Brain microvascular endothelial cell (primary cell): Measurements from ENCODE around the gene SORBS1.

Experiments
- DNase-seq: peaks from one replicate; pipeline ENCODE4 v3.0.0-alpha.2; 2020
- H3K27ac ChIP-seq: fragments of 250-450 bp; sonication (Bioruptor Pico); 2 replicates; pipeline ENCODE4 v1.5.1; 2020; ENCODE audit warnings: mild to moderate bottlenecking, moderate library complexity
- H3K27me3 ChIP-seq: fragments of 250-450 bp; sonication (Bioruptor Pico); replicated peaks from 2 replicates; pipeline ENCODE4 v1.5.1; 2020; ENCODE audit warnings: mild to moderate bottlenecking
- H3K36me3 ChIP-seq: fragments of 250-450 bp; sonication (Bioruptor Pico); replicated peaks from 2 replicates; pipeline ENCODE4 v1.5.1; 2020; ENCODE audit warnings: mild to moderate bottlenecking
- H3K4me3 ChIP-seq: 2 replicates; pipeline ENCODE4 v1.5.1; 2011; ENCODE audit warnings: low read depth, mild to moderate bottlenecking, control low read depth, low read length, moderate library complexity
- CTCF ChIP-seq: IDR thresholded peaks from 2 replicates; pipeline ENCODE4 v1.5.1; 2011; ENCODE audit warnings: low read depth, mild to moderate bottlenecking, moderate library complexity, low read length, control low read depth, inconsistent platforms; ENCODE audit errors: missing control alignments
- in situ Hi-C: cut with HindIII; loops from 2 replicates; pipeline ENCODE4 v1.10.0; 2017; ENCODE audit warnings: low sequenced_read_pairs, low pct_ligation_motif_present

The SORBS1 gene

DNA sequence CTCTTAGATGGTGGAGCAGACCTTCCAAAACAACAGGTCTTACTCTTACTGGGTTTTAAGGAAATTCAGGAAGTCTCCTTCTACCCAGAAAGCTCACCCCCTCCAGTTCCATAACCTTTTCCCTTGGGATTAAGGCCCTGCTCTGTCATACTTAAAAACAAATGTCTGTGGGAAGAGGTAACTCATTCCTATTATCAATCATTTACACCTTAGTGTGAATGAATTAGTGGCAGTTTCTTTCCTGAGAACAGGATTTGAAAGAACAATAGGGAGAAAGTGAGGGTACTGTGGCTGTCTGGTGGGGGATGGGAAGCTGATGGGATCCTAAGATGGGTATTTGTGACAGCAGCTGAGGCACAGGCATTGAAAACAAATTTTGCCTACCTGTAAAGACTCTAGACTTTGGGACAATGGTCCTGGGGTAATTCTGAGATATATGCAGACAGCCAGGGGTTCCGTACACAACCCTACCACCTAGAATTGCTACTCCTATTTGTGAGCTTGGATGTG lies 248.1 kb downstream of the SORBS1 start:
- in situ Hi-C loops = no loop called here
- H3K36me3 ChIP-seq = no peaks in the 10 kb centered on the region
- H3K4me3 ChIP-seq = no peak overlapping the region
- DNase-seq = no peak
- no peak for TF ChIP-seq CTCF
- no peaks in the 10 kb centered on the region for H3K27me3 ChIP-seq
- no peak overlapping the region for H3K27ac ChIP-seq

DNA sequence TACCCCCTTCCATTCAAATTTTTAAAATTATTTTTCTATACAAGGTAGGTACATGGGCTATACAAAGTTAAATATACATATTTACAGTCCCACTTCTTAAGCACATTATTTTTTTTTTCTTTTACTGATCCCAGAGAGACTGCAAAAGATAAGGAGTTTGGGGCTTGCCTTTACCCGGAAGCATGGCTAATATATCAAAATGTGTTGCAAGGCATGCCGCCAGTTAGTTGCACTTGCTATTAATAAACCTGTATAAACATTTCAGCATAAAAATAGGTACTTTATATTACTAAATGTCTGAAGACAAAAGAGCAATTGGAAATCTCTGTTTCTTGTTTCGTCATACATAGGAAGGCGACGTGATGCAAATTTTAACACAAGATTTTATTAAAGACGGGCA lies 248.9 kb downstream of the SORBS1 start:
- no peak for TF ChIP-seq CTCF
- Histone ChIP-seq H3K27ac (no peak overlapping the region), H3K27me3 (no peaks in the 10 kb centered on the region), H3K36me3 (no peaks in the 10 kb centered on the region), H3K4me3 (no peak overlapping the region)
- no peak for DNase-seq
- in situ Hi-C loops = no loop called here

- H3K4me3 ChIP-seq = no peak overlapping the region
- in situ Hi-C loops = no loop called here
- H3K27me3 ChIP-seq = no peaks in the 10 kb centered on the region
- no peak for DNase-seq
- no peak overlapping the region for H3K27ac ChIP-seq
- no peaks in the 10 kb centered on the region for H3K36me3 ChIP-seq
- TF ChIP-seq CTCF = no peak
These were observed 251.2 kb downstream of the SORBS1 start for GRCh38 chr10:95309958-95310357.

- in situ Hi-C loops = no loop called here
- no peaks in the 10 kb centered on the region for H3K27me3 ChIP-seq
- peak; percentile 98 for DNase-seq
- no peak for TF ChIP-seq CTCF
- no peaks in the 10 kb centered on the region for H3K36me3 ChIP-seq
- H3K27ac ChIP-seq = peak overlapping the region; percentile 81
- no peak overlapping the region for H3K4me3 ChIP-seq
These were observed 252.5 kb downstream of the SORBS1 start for GRCh38 chr10:95308389-95309302.

DNA sequence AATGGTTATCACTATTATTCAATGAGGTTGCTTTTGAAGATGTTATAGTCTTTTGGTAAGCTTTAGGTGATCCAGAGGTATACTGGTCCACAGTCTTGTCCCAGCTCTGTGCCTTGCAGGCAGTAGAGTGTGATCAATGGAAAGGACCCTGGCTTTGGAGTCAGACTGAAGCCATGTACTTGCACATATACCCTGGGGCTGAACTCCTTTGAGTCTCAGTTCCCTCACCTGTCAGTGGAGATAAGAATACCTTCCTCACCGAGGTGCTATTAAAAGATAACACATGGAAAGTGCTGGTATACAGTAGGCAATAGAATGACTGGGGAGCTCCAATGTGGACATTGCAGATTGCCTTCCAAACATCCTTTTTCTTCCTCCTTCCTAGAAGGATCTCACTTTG lies 254.3 kb downstream of the SORBS1 start:
- DNase-seq = no peak
- TF ChIP-seq CTCF = no peak
- in situ Hi-C loops = no loop called here

DNA sequence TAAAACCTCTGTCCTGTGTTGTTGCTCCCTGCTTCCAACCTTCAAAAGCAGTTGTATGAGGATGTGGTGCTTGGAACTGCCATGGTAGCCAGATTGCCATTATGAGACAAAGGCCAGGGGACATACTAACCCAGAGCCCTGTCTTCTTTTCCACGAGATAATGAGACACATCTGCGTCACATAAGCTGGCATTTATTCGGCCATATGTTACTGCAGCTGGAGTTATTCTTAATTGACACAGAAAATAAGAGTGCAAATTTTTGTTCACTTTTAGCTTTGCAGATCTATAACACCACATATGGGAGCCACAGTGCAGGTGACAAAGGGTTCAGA lies 254.9 kb downstream of the SORBS1 start:
- H3K27me3 ChIP-seq = no peaks in the 10 kb centered on the region
- no peak for TF ChIP-seq CTCF
- H3K36me3 ChIP-seq = no peaks in the 10 kb centered on the region
- H3K27ac ChIP-seq = no peak overlapping the region
- H3K4me3 ChIP-seq = no peak overlapping the region
- no peak for DNase-seq
- in situ Hi-C loops = no loop called here

More for the DNA sequence above, 254.3 kb downstream of the SORBS1 start:
- Histone ChIP-seq H3K36me3 (no peaks in the 10 kb centered on the region), H3K4me3 (no peak overlapping the region), H3K27ac (no peak overlapping the region), H3K27me3 (no peaks in the 10 kb centered on the region)
